Esophagus squamous epithelium (tissue), 4 donors: ENCODE results near the gene CACNA2D3.

Experiments used
- CTCF ChIP-seq, 6 experiments: fragments of 450-650 bp in 4 of 6; fragments of 200-600 bp in 2 of 6; sonication (generic) in 2 of 6; IDR thresholded peaks; one replicate each; pipeline ENCODE4 v1.5.1; 2016 to 2019; ENCODE audit warnings: antibody characterized with exemption in 6 of 6, mild to moderate bottlenecking in 4 of 6, moderate library complexity in 4 of 6
- POLR2A ChIP-seq, 4 donors: fragments of 450-650 bp; IDR thresholded peaks; one replicate each; pipeline ENCODE4 v1.6.1; 2017; ENCODE audit warnings: antibody characterized with exemption in 4 of 4, mild to moderate bottlenecking in 4 of 4, moderate library complexity in 3 of 4

- no peak for TF ChIP-seq CTCF (IDR thresholded peaks at IDR 0.05)
- TF ChIP-seq POLR2A (IDR thresholded peaks at IDR 0.05) = no peak
Measured at GRCh38 chr3:54955941-54956340, 833.6 kb downstream of the CACNA2D3 start.
